T-cell (primary cell): ENCODE data around the gene S1PR2. TPM values are rescaled to one million over a fixed set of nuclear protein-coding genes. Genes with fewer than 3 reads are reported as not detected.

Experiments used
- ATAC-seq, 4 experiments: fragments of 200-7000 bp in 3 of 4; fragments of 150-1000 bp in 1 of 4; cut with Tn5 transposase; replicated peaks in 1 of 4; 1 replicate in 3 of 4; 2 replicates in 1 of 4; pipeline ENCODE4 v1.10.0; 2021; ENCODE audit warnings: moderate library complexity in 3 of 4, mild to moderate bottlenecking in 2 of 4, moderate number of reproducible peaks in 1 of 4
- CTCF ChIA-PET, 2 donors: fragments of 300-600 bp; sonication (Branson Sonifier 250); formaldehyde crosslinking; loops; one replicate each; lab custom pipeline; 2022; ENCODE audit warnings: antibody characterized with exemption in 2 of 2; lab: Charles Lee
- POLR2A ChIA-PET, 2 donors: fragments of 300-600 bp; sonication (Branson Sonifier 250); formaldehyde crosslinking; loops; one replicate each; lab custom pipeline; 2022; ENCODE audit warnings: antibody characterized with exemption in 2 of 2; lab: Charles Lee
- DNase-seq, 35 experiments: peaks; one replicate each; pipeline versions ENCODE4 v3.0.0 to v3.0.0-alpha.2; 2013 to 2023
- H3K27ac ChIP-seq: one replicate; pipeline ENCODE4 v1.5.1; 2013; ENCODE audit warnings: low read length
- H3K27me3 ChIP-seq, 2 experiments: replicated peaks in 1 of 2; 1 replicate in 1 of 2; 2 replicates in 1 of 2; pipeline versions ENCODE4 v1.6.1 to v1.7.0; 2013; ENCODE audit warnings: low read length in 1 of 2, mixed read lengths in 1 of 2; ENCODE audit not compliant: control insufficient read depth in 2 of 2, insufficient read depth in 2 of 2; ENCODE audit errors: extremely low read depth in 1 of 2
- H3K36me3 ChIP-seq, 2 donors: 1 replicate in 1 of 2; 2 replicates in 1 of 2; pipeline versions ENCODE4 v1.6.1 to v1.7.0; 2013; ENCODE audit warnings: low read length in 1 of 2; ENCODE audit not compliant: control insufficient read depth in 2 of 2, insufficient read depth in 1 of 2; ENCODE audit errors: extremely low read depth in 1 of 2
- H3K4me1 ChIP-seq, 2 experiments: 1 replicate in 1 of 2; 2 replicates in 1 of 2; pipeline versions ENCODE4 v1.6.1 to v1.7.0; 2013; ENCODE audit warnings: low read length in 2 of 2, mixed read lengths in 1 of 2; ENCODE audit not compliant: insufficient read depth in 2 of 2, control insufficient read depth in 1 of 2; ENCODE audit errors: extremely low read depth in 1 of 2
- H3K4me3 ChIP-seq, 2 donors: 1 replicate in 1 of 2; 2 replicates in 1 of 2; pipeline versions ENCODE4 v1.5.1 to v1.7.0; 2013; ENCODE audit warnings: mild to moderate bottlenecking in 2 of 2, low read length in 1 of 2, moderate library complexity in 1 of 2; ENCODE audit not compliant: control insufficient read depth in 1 of 2; ENCODE audit errors: extremely low read depth in 1 of 2
- H3K9me3 ChIP-seq: 2 replicates; pipeline ENCODE4 v1.7.0; 2013
- H3K27ac Mint-ChIP-seq, 2 donors: one replicate each; pipeline ENCODE4 v1.8.0; 2020 to 2021; ENCODE audit warnings: mild to moderate bottlenecking in 2 of 2, mixed read lengths in 2 of 2
- H3K27me3 Mint-ChIP-seq, 2 donors: one replicate each; pipeline ENCODE4 v1.8.0; 2021 to 2022; ENCODE audit warnings: mixed read lengths in 2 of 2
- H3K36me3 Mint-ChIP-seq: one replicate; pipeline ENCODE4 v1.8.0; 2021; ENCODE audit warnings: mixed read lengths
- H3K4me1 Mint-ChIP-seq, 3 donors: one replicate each; pipeline ENCODE4 v1.8.0; 2020 to 2022; ENCODE audit warnings: mixed read lengths in 3 of 3, mild to moderate bottlenecking in 1 of 3
- H3K4me3 Mint-ChIP-seq, 3 donors: one replicate each; pipeline ENCODE4 v1.8.0; 2020 to 2022; ENCODE audit warnings: mild to moderate bottlenecking in 3 of 3, mixed read lengths in 3 of 3, moderate library complexity in 3 of 3
- H3K9me3 Mint-ChIP-seq, 3 donors: one replicate each; pipeline ENCODE4 v1.8.0; 2020 to 2022; ENCODE audit warnings: mixed read lengths in 3 of 3
- WGBS: methylation state at CpG from one replicate; pipeline ENCODE4 v1.1.5; 2013; ENCODE audit warnings: missing lambda C conversion rate; ENCODE audit not compliant: insufficient coverage; 5-methylcytosine and 5-hydroxymethylcytosine counted together
- total RNA-seq, 35 experiments: library from RNA in 6 of 35; stranded (reverse) in 6 of 35; fragments of 120-200 nt in 1 of 35; gene quantifications; one replicate each; pipeline versions ENCODE4 v1.2.1 to v1.2.4 and lab custom pipeline; 2013 to 2026

The S1PR2 gene
- total RNA-seq, 5 donors from 2014 or later (not counting 1 experiment from before 2014, with no cell fraction given) = 6.2 to 11.4 (median 9.8) TPM

- WGBS = 100% methylated on average over 1 of the region's 7 CpGs
Measured at GRCh38 chr19:10266706-10267105, 35.6 kb upstream of the S1PR2 start.

GRCh38 chr19:10262771-10263170, 31.6 kb upstream of the S1PR2 start:
- Histone ChIP-seq H3K4me3 (no peak overlapping the region), H3K27ac (no peak overlapping the region), H3K36me3 (peaks cover 0 to 10% of the 10 kb centered on the region in 2 donors), H3K4me1 (peaks cover 0 to 18% of the 10 kb centered on the region in 2 experiments), H3K27me3 (no peaks in the 10 kb centered on the region), H3K9me3 (no peaks in the 10 kb centered on the region)
- ChIA-PET CTCF (no interaction called here), POLR2A (interaction anchor here in 1 of 2 donors (0.6 kb wide), 1 partner anchor 151 kb away, joined by 5 read pairs; no protein-coding TSS in a partner anchor)
- DNase-seq (no peak), ATAC-seq (no peak)
- no peaks in the 10 kb centered on the region for H3K9me3 Mint-ChIP-seq
- WGBS = 80% methylated on average over 1 of the region's 7 CpGs
- H3K4me3 Mint-ChIP-seq = no peak overlapping the region
- H3K4me1 Mint-ChIP-seq = peaks cover 0 to 7% (median 4%) of the 10 kb centered on the region in 3 donors
- H3K27me3 Mint-ChIP-seq = no peaks in the 10 kb centered on the region
- H3K36me3 Mint-ChIP-seq = peaks cover 10% of the 10 kb centered on the region
- no peak overlapping the region for H3K27ac Mint-ChIP-seq

More at GRCh38 chr19:10266706-10267105, 35.6 kb upstream of the S1PR2 start:
- Mint-ChIP-seq H3K9me3 (no peaks in the 10 kb centered on the region), H3K4me1 (peaks cover 11 to 20% (median 19%) of the 10 kb centered on the region in 3 donors), H3K27me3 (no peaks in the 10 kb centered on the region), H3K4me3 (no peak overlapping the region), H3K27ac (no peak overlapping the region), H3K36me3 (no peaks in the 10 kb centered on the region)
- peaks cover 3 to 25% of the 10 kb centered on the region in 2 experiments for H3K4me1 ChIP-seq
- POLR2A ChIA-PET = interaction anchor here in 1 of 2 donors (0.7 kb wide), 1 partner anchor 384 kb away, joined by 5 read pairs; no protein-coding TSS in a partner anchor
- H3K9me3 ChIP-seq = no peaks in the 10 kb centered on the region
- no peak for ATAC-seq
- H3K36me3 ChIP-seq = no peaks in the 10 kb centered on the region
- no peak overlapping the region for H3K27ac ChIP-seq
- DNase-seq = no peak
- CTCF ChIA-PET = interaction anchor here (0.6 to 1.9 kb wide), 6 partner anchors 93 to 400 kb away, joined by 3 to 9 read pairs (median 5); no protein-coding TSS in a partner anchor
- H3K4me3 ChIP-seq = no peak overlapping the region
- H3K27me3 ChIP-seq = no peaks in the 10 kb centered on the region

GRCh38 chr19:10260141-10260584, 29.0 kb upstream of the S1PR2 start:
- H3K36me3 ChIP-seq = peaks cover 2 to 31% of the 10 kb centered on the region in 2 donors
- peak in 1 of 35 experiments; percentile 24 for DNase-seq
- WGBS = 52% methylated on average over 5 of the region's 8 CpGs
- H3K9me3 ChIP-seq = no peaks in the 10 kb centered on the region
- Mint-ChIP-seq H3K27ac (peak overlapping the region; percentile 28 to 71), H3K9me3 (no peaks in the 10 kb centered on the region), H3K27me3 (no peaks in the 10 kb centered on the region), H3K36me3 (peaks cover 26% of the 10 kb centered on the region), H3K4me3 (no peak overlapping the region), H3K4me1 (peaks cover 0 to 7% (median 6%) of the 10 kb centered on the region in 3 donors)
- ChIA-PET CTCF (interaction anchor here (0.7 to 3.0 kb wide), 10 partner anchors 9 to 146 kb away, joined by 3 to 37 read pairs (median 4); partner anchors contain the start of gene ICAM1 (in 1 of the 2)), POLR2A (no interaction called here)
- H3K4me1 ChIP-seq = peaks cover 0 to 18% of the 10 kb centered on the region in 2 experiments
- ATAC-seq = peak in 1 of 4 experiments; percentile 38
- no peak overlapping the region for H3K4me3 ChIP-seq
- no peaks in the 10 kb centered on the region for H3K27me3 ChIP-seq
- H3K27ac ChIP-seq = no peak overlapping the region

DNA sequence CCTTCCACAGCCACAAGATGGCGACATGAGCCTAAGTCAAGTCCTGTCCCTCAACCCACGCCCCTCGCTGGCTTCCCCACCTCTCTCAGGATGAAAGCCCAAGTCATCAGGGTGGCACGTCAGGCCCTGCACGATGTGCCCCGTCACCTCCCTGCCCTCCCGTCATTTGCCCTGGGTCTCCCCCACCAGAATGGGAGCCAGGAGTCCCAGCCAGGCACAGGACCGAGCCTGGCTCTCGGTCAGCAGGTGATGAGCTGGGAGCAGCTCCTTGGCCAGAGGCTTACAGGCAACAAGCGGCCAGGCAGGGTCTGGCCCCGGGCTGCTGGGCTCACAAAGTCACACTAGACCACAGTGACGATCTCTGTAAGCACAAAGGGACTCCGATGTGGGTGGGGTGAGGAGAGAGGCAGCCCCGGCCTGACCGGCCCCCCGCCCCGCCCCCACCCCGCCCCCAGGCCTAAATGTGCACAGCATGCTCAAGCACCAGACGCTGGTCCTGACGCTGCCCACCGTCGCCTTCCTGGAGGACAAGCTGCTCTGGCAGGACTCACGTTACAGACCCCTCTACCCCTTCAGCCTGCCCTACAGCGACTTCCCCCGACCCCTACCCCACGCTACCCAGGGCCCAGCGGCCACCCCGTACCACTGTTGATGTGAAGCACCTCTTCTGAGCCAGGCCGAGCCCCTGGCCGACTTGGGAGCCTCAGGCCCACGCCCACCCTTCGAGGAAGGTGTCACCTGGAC, 28.2 kb upstream of the S1PR2 start:
- ChIA-PET CTCF (interaction anchor here (0.6 to 3.0 kb wide), 31 partner anchors 8 to 361 kb away, joined by 3 to 37 read pairs (median 4); partner anchors contain the start of genes ICAM1 (in 2 of the 2), ICAM4 (in 1 of the 2), RAVER1 (in 1 of the 2) and TYK2 (in 1 of the 2)), POLR2A (interaction anchor here in 1 of 2 donors (0.6 to 1.1 kb wide), 4 partner anchors 133 to 1131 kb away, joined by 3 to 9 read pairs (median 4); no protein-coding TSS in a partner anchor)
- Mint-ChIP-seq H3K27ac (no peak overlapping the region), H3K27me3 (no peaks in the 10 kb centered on the region), H3K4me3 (no peak overlapping the region), H3K36me3 (peaks cover 28% of the 10 kb centered on the region), H3K4me1 (peaks cover under 1 to 8% (median 6%) of the 10 kb centered on the region in 3 donors), H3K9me3 (no peaks in the 10 kb centered on the region)
- Histone ChIP-seq H3K4me1 (peaks cover 0 to 18% of the 10 kb centered on the region in 2 experiments), H3K4me3 (no peak overlapping the region), H3K9me3 (no peaks in the 10 kb centered on the region), H3K36me3 (peaks cover 4 to 36% of the 10 kb centered on the region in 2 donors), H3K27me3 (no peaks in the 10 kb centered on the region), H3K27ac (no peak overlapping the region)
- DNase-seq = peak; percentile 62 to 94 (median 84)
- peak; percentile 75 to 92 (median 78) for ATAC-seq
- WGBS = 70% methylated on average over 24 of the region's 32 CpGs

DNA sequence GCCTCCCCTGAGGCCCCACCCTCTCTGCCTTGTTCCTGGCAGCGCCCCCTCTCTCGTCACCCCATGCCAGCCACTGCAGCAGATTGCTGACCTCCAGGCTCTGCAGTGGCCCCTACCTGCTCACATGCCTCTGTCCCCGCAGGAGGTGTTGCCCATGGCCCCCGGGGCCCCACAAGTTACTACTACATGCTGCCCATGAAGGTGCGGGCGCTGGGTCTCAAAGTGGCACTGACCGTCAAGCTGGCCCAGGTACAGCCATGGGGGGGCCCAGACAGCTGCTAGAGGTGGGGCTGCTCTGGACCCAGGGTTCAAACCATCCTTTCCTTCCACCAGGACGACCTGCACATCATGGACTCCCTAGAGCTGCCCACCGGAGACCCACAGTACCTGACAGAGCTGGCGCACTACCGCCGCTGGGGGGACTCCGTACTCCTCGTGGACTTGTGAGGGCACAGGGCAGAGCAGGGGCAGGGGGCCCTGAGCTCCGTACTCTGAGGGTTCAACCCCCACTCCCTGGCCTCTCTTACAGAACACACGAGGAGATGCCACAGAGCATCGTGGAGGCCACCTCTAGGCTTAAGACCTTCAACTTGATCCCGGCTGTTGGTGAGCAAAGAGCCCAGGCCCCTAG, 27.1 kb upstream of the S1PR2 start:
- ATAC-seq (no peak), DNase-seq (no peak)
- Mint-ChIP-seq H3K27me3 (no peaks in the 10 kb centered on the region), H3K4me3 (no peak overlapping the region), H3K27ac (no peak overlapping the region), H3K9me3 (no peaks in the 10 kb centered on the region), H3K4me1 (peaks cover 9 to 17% (median 12%) of the 10 kb centered on the region in 3 donors), H3K36me3 (peaks cover 35% of the 10 kb centered on the region)
- no peak overlapping the region for H3K27ac ChIP-seq
- H3K9me3 ChIP-seq = no peaks in the 10 kb centered on the region
- POLR2A ChIA-PET = interaction anchor here in 1 of 2 donors (1.1 kb wide), 1 partner anchor 134 kb away, joined by 5 read pairs; no protein-coding TSS in a partner anchor
- H3K4me3 ChIP-seq = no peak overlapping the region
- CTCF ChIA-PET = interaction anchor here (0.5 to 3.0 kb wide), 23 partner anchors 8 to 362 kb away, joined by 3 to 37 read pairs (median 4); partner anchors contain the start of genes ICAM1 (in 2 of the 2), ICAM4 (in 1 of the 2), RAVER1 (in 1 of the 2) and TYK2 (in 1 of the 2)
- peaks cover 0 to 18% of the 10 kb centered on the region in 2 experiments for H3K4me1 ChIP-seq
- 97% methylated on average over 15 of the region's 18 CpGs for WGBS
- H3K36me3 ChIP-seq = peaks cover 4 to 44% of the 10 kb centered on the region in 2 donors
- H3K27me3 ChIP-seq = no peaks in the 10 kb centered on the region
